Activated T-cell treated with anti-CD3 and anti-CD28 coated beads, Interleukin-2, amount 50 U/mL, for 48 hours (primary cell): ENCODE measurements around the gene KIAA1755.

Experiments used
- DNase-seq, 2 experiments: peaks; one replicate each; pipeline ENCODE4 v3.0.0-alpha.2; 2020

Gene KIAA1755

DNA sequence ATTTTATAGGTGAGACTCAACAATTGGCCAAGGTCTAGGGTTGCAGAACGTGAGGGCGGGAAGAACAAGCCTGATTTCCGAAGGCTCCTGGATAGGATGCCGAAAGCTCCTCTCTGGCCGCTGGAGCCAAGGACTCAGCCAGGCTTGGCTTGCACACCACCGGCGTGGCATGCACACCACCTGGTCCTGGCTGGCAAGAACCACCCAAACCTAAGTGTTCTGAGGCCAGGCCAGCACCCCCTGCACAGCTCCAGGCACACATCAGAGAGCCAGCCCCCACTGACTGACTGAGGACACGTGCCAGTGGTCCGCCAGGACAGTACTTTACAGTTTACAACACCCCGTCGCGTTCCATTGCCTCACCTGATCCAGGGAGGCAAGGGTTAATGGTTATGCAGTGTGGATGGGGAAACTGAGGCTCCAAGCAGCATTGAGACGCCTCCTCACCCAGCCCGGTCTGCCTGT, 95.9 kb downstream of the KIAA1755 start:
- DNase-seq, result no peak

DNA sequence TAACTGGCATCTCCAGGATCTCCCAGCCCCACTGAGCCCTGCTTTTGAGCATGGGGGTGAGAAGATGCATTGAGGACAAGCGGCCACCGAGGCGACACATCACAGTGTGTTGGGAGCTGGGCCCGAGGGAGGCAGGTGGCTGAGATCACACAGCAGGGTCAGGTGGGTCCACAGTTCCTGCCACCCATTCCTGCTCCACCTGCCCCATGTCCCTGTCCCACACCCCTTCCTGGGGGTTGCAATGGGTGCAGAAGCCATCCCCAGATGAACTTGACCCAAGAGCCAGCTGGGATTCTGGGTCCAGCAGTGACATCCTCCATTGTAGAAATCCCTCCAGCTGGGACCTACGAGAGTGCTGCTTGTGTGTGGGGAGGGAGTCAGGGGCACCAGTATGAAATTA, 96.5 kb downstream of the KIAA1755 start:
- no peak for DNase-seq

DNA sequence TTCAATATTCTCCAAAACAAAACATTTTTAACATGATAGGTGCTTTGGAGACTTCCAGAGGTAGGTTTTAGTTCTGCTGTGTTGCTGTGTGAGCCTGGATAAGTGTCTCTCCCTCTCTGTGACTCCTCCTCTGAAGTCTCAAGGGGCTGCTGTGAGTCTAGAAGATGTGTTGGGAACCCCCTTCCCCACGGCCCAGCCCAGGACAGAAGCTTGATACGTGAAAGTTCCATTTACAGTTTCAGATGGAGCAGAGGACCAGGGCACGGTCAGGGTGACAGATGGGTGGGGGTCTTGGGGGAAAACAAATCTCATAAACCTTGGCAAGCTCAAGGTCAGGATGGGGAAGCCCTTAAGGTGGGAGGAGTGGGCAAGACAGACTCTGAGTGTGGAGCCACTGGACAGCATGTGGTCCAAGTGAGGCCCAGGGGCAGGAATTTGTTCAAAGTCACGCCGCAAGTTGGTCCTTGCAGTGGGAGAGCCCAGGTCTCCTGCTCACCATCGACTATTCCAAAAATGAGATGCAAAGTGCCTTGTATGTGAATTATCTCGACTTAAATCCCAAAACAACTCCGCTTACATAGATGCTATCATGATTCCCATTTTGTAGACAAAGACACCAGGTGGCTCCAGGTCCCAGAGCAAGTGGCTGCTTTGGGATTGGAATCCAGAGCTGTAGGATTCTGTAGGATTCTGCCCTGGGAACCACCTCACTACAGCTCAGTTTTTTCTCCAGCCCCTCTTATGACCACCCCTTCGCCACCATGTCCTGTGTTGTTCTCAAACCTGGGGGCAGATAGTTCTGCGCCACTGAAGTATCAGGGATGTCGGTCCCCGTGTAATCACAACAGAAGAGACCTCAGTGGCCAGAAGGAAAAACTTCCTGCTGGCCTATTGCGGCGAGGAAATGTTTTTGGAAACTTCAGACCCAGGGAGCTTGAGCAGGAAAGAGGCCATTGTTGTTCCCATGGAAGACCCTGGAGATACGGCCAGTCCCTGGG, 97.4 kb downstream of the KIAA1755 start:
- DNase-seq, result no peak

DNA sequence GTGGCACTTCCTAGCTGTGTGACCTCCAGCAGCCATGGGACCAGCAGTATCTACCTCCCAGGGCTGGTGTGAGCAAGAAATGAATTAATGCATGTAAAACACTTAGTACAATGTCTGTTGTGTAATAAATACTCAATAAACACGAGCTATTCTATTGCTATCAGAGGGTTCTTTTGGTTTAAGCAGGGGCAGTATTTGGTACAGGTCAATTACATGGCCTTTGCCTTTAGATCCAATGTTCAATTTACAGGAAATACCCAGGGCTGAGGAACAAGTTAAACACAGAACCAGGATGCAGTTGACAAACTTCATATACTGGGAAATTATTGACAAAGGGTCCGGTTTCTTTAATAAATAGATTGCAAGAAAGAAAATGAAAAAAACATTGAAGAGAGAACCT, 98.4 kb downstream of the KIAA1755 start:
- DNase-seq, result no peak

DNA sequence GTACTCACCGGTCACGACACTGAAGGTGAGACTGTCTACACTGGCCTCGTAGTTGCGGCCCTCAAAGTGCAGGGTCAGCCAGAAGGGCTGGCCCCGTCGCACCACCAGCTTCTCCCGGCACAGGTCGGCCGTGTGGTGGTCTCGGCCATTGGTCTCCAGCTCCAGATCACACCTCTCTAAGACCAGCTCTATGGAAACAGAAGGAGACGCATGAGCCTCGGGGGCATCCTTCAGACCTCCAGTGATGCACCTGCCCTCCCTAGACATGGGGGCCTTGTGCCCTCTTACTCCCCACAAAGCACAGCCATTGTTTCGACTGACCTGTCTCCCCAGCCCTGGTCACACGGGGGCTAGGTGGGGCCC, 99.1 kb downstream of the KIAA1755 start:
- no peak for DNase-seq
